NCI-H1930 (cell line): Measurements from ENCODE around the gene ADAM12.
"Not testable (repeated sequence)": the region's sequence is repeated elsewhere in the genome, so short reads cannot be mapped to it uniquely, and the experiment has no call there.

Experiments used
- DNase-seq, 2 experiments: peaks; one replicate each; lab custom pipeline; 2025; lab: John Stamatoyannopoulos, UW

Gene ADAM12

GRCh38 chr10:125980521-125981035, 407.7 kb downstream of the ADAM12 start:
- DNase-seq, result no peak

- DNase-seq, result no peak
These were observed 408.3 kb downstream of the ADAM12 start for GRCh38 chr10:125979976-125980375.

DNA sequence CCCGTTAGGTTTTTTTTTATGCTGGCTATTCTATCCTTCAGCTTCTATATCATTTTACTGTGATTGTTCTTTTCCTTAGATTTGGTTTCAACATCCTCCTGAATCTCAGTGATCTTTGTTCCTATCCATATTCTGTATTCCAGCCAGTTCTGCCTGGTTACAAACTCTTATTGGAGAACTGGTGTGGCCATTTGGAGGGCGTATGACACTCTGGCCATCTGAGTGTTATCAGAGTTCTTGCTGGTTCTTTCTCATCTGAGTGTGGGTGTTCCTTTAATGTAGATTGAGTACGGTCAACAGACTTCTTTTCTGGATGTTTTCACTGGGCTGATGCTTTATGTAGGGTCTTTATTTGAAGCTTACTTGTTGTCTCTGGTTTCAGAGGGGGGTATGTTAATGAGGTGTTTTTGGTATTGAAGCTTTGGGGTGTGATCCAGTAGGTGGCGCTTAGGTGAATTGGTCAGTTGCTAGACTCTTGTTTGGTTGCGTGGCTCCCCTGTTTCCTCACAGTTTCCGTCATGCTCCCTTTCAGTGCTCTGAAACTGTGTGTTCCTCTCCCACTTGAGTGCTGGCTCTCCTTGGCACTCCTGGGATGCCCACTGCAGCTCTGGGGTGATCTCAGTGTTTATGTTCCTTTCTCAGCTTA, 411.2 kb downstream of the ADAM12 start:
- DNase-seq, result no peak

GRCh38 chr10:125970077-125970630, 418.1 kb downstream of the ADAM12 start:
- not testable (repeated sequence) for DNase-seq

- DNase-seq, result no peak
These were observed 420.7 kb downstream of the ADAM12 start for GRCh38 chr10:125967533-125967932.

DNA sequence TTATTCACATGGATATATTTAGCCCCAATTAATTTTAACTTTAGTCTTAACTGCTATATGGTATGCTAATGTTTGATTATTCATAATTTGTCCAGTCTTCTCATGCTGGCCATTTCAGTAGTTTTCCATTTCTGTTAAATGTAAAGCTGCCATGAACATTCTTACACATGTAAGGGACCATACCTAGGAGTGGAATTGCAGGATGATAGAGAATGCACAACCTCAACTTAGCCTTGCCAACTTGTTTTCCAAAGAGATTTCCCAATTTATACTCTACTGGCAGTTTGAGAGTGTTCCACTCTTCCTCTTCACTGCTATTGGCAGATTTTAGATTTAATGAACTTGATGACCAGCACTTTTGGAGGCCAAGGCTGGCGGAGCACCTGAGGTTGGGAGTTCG, 423.7 kb downstream of the ADAM12 start:
- no peak for DNase-seq
